SKM-1 treated with dmso at 0.1 percent for 144 hours (cell line): Measurements from ENCODE around the gene PNPLA5.

Source experiments
- DNase-seq: peaks from one replicate; lab custom pipeline; 2025; ENCODE audit not compliant: unreplicated experiment; lab: John Stamatoyannopoulos, UW

PNPLA5 gene

DNA sequence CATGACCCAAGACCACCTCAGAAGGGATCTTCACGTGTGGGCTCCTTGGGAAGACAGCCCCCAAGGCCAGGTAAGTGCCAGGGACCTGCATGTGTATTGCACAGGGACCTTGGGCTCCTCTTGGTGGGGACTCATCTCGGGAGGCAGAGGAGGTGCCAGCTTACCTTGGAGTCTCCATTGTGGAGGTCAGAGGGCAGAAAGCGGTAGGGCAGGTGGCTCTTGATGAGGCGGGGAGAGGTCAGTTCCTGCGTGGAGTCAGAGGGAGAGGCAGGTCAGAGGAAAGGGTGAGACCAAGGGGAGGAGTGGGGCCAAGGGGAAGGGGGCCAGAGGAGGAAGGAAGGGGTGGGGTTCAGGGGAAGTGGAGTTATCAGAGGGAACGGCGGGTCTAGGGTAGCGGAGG lies 52.0 kb downstream of the PNPLA5 start:
- no peak for DNase-seq

DNA sequence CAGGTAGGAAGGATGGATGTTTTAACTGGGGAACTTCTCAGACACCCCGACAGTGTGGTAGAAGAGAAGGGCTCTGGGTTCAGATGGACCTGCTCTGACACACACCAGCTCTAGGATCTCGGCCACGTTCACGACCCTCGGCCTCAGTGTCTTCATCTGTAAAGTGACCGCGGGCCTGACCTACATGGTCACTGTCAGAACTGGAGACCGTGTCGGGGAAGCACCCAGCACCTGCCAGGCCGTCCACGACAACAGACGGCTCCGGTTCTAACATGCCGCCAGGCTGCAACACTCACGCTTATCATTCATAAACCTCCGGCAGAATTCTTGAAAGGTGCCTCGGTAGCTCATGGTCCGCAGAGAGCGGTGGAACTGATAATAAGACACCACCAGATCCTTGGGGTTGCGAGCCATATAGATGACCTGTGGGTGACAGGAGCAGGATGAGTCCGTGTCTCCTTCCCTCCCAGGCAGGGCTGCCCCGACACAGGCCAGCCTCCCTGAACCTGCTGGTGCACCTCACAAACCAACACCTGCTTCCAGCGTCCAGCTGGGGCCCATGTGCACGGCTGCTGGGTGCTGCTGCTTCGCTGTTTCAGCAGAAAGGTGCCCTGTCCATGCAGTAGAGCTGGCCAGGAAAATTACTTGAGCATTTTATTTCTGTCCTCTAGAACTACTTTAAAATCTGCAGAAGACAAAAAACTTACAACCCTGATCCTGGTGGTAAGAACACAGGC lies 53.1 kb downstream of the PNPLA5 start:
- DNase-seq, result no peak

DNA sequence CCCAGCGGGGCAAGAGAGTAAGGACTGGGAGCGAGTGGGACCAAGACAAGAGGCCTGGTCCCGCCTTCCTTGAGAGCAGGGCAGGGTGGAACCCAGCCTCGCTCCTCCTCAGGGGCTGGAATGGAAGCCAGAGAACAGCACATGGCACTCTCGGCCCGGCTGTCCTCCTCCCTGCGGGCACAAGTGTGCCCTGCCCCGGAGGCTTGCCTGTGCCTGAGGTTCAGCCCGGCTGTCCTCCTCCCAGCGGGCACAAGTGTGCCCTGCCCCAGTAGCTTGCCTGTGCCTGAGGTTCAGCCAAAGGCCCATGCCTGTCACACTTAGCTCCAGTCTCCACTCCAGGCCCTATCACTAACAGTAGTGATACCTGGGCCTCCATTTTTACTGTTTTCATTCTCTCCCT lies 53.7 kb downstream of the PNPLA5 start:
- no peak for DNase-seq

DNA sequence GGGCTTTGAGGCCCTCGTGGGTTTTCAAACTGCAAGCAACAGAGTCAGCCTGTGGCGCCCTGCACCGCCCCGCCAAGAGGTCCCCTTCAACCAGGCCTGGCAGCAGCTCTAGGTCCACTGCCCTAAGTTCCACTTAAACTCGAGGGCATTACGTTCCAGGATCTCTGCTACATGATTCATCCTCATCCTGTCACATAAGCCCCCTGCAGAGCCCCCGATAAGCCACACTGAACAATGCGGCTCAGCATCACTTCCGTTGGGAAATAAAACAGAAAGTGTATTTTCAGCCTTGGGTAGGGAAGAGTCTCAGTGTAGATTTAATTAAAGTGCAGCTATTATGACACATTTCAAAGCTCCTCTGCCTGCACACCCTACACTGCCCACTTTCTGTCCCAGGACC lies 54.1 kb downstream of the PNPLA5 start:
- DNase-seq, result no peak

DNA sequence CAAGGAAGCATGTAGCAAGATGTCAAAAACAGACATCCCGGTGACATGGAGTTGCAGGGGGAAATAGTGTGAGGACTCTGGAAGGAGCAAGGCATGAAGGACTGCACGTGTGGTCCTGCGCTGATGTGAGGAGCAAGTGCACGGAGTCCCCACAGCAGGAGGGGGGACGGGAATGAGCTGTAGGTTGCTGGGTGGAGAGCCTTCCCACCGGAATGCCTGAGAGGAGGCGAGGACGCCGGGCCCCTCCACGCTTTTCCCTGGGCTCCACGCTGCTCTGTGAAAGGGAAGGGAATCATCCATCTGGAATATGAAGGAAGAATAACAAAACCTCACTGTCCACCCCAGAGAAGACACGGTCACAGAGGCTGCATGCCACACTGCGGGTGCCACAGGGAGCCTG lies 56.1 kb downstream of the PNPLA5 start:
- no peak for DNase-seq

DNA sequence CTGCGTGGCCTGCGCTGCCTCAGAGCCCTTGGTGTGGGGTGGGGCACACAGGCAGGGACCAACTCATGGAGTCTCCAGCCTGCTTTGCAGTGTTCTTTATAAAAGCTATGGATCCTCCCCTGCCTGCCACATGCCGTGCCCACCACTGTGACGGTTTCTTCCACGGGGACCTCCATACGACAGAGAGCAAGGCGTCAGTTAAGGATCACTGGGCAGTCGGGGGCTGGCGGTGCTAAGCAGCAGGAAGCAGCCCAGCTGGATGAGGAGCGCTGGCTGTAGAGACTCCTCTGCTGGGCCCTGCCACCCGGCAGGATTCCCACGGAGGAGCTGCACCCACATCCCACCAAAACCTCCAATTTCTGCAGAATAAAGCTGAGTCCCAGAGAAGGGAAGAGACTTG lies 56.6 kb downstream of the PNPLA5 start:
- no peak for DNase-seq

DNA sequence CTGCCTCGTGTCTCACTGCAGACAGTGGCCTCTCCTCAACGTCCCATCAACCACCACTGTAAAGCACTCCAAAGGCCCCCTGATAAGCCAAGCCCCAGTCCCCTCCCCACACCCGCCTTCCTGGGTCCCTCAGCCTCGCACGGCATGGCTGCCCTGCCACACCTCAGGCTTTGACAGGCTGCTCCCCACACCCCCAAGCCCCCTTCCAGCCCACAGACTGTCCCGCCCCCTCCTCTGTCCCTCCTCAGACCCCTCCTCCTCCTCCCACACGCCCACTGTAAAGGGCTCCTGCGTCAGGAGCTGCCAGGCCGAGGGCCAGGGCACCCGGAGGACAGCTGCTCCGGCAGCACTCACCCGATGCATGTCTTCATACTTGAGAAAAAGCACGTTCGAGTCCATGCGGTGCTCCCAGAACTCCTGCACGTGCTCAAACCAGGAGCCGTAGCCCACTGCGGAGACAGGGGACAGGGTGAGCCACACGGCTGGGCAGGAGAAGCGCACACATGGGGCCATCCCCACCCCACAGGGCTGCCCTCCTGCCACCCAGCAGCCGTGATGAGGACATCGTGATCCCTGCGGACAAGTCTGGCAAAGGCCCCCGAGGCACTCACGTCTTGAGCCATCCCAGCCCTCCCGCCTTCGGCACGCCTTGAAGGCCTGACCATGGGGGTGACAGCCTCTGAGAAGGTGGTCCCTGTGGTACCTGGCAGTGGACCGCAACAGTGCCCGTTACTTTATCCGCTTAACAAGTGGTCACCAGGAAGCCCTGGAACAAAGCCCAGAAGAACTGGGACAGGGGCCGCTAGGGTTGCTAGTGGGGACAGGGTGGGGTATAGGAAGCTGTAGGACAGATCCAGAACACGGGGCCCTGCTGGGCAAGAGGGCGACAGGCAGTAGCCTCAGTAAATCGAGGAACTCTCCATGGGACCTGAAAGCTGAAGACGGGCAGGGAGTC lies 58.2 kb downstream of the PNPLA5 start:
- no peak for DNase-seq

DNA sequence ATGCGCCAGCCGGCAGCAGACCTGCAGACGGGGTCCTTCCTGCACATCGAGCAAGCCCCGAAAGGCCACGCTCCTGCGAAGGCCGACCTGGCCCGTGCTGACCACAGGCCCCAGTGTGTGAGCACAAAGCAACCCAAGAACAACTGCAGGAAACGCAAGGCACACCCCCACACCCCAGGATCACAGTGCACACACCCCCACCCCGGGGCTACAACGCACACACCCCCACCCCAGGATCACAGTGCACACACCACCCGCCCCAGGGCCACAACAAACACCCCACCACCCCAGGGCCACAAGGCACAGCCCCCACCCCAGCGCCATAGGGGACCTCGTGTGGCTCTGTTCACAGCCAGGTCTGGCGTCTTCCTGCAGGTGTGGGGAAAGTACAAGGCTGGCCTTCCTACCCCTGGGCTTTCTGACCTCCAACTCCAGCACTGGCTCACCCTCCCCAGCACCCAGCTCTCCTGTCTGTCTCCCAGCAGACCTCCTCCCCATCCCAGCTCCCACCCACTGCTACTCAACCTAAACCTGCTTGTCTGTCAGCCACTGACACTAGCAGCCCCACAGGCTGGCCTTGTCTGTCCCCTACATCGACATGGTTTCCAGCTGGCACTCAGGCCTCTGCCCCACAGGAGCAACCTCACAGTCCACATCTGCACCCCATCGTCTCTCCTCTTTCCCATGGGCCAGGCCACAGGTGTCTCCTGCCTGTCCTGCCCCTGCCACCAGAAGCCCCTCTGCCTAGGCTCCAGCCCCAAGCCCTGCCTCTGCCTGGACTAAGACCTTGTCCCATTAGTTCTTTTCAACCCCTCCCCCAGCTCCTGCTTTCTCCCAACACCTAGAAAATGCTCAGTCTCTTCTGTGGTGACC lies 59.2 kb downstream of the PNPLA5 start:
- no peak for DNase-seq

GRCh38 chr22:43831561-43832392 lies 60.0 kb downstream of the PNPLA5 start:
- DNase-seq, result no peak

- no peak for DNase-seq
These were observed 60.8 kb downstream of the PNPLA5 start for GRCh38 chr22:43830931-43831560.

- no peak for DNase-seq
These were observed 61.6 kb downstream of the PNPLA5 start for GRCh38 chr22:43829904-43830851.
